Uterus (tissue), 4 donors: Measurements from ENCODE around the gene GJA3. TPM values are rescaled to one million over a fixed set of nuclear protein-coding genes. Genes with fewer than 3 reads are reported as not detected.

ENCODE experiments used
- DNase-seq, 2 donors: peaks; one replicate each; pipeline ENCODE4 v3.0.0-alpha.2; 2019 to 2020
- H3K27ac ChIP-seq, 2 donors: fragments of 200-600 bp; sonication (generic); 1 replicate in 1 of 2; 2 replicates in 1 of 2; pipeline ENCODE4 v1.5.1; 2016 to 2018
- H3K27me3 ChIP-seq, 2 donors: fragments of 200-600 bp; sonication (generic); one replicate each; pipeline ENCODE4 v1.5.1; 2018 to 2019; ENCODE audit warnings: control low read depth in 1 of 2
- H3K36me3 ChIP-seq, 2 donors: fragments of 200-600 bp; sonication (generic); one replicate each; pipeline ENCODE4 v1.5.1; 2019; ENCODE audit warnings: control low read depth in 1 of 2
- H3K4me1 ChIP-seq, 2 donors: fragments of 200-600 bp; sonication (generic); one replicate each; pipeline ENCODE4 v1.5.1; 2018 to 2019; ENCODE audit warnings: control low read depth in 1 of 2
- H3K4me3 ChIP-seq, 2 donors: fragments of 200-600 bp; sonication (generic); 1 replicate in 1 of 2; 2 replicates in 1 of 2; pipeline ENCODE4 v1.5.1; 2018 to 2019; ENCODE audit warnings: mild to moderate bottlenecking in 1 of 2
- H3K9me3 ChIP-seq, 2 donors: fragments of 200-600 bp; sonication (generic); one replicate each; pipeline ENCODE4 v1.5.1; 2019; ENCODE audit warnings: control low read depth in 1 of 2
- POLR2A ChIP-seq, 2 donors: fragments of 450-650 bp; IDR thresholded peaks; one replicate each; pipeline ENCODE4 v1.6.1; 2016; ENCODE audit warnings: antibody characterized with exemption in 2 of 2, mild to moderate bottlenecking in 1 of 2, moderate library complexity in 1 of 2
- intact Hi-C: fragments of 100-400 bp; cut with DNase I; formaldehyde crosslinking; loops from one replicate; pipeline ENCODE4 v1.15.1; 2023; ENCODE audit warnings: low total_unique reads
- total RNA-seq, 4 donors: library from RNA; depleted of rRNA in 3 of 4; stranded (reverse); fragments of >200 nt in 3 of 4; gene quantifications; one replicate each; pipeline versions ENCODE4 v1.1.0 to v1.2.4, GENCODE V29; 2014 to 2023
- TF ChIP-seq, protein P1 (sequence below), 4 experiments: fragments of 200-600 bp in 2 of 4; fragments of 450-650 bp in 2 of 4; sonication (generic) in 2 of 4; IDR thresholded peaks; one replicate each; pipeline ENCODE4 v1.5.1; 2016 to 2019; ENCODE audit warnings: antibody characterized with exemption in 4 of 4, mild to moderate bottlenecking in 2 of 4, moderate library complexity in 1 of 4
- donor health status: DM: yes; HTN: yes; CAD: no.

Gene GJA3
- total RNA-seq, 4 donors from 2014 or later = 0.07 to 0.37 TPM; not detected in 2

DNA sequence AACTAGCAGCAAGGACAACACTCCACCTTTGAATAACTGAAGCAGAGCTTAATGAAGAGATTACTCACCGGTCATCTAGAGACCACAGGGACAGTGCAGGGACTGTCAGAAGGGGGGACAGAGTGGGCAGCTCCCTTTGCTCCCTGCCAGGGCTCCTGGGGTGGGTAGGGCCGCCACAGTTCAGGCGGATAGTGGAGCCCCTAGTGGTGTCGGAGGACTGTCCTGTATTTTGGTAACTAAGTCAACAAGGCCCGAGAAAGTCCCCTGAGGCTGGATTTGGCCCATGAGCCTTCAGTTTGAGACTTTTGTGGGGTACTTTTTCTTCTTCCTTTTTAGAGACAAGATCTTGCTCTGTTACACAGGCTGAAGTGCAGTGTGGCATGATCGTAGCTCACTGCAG lies 44.6 kb downstream of the GJA3 start:
- no peaks in the 10 kb centered on the region for H3K9me3 ChIP-seq
- H3K27me3 ChIP-seq = no peaks in the 10 kb centered on the region
- DNase-seq = no peak
- H3K36me3 ChIP-seq = no peaks in the 10 kb centered on the region
- H3K27ac ChIP-seq = no peak overlapping the region
- no peaks in the 10 kb centered on the region for H3K4me1 ChIP-seq
- H3K4me3 ChIP-seq = no peak overlapping the region
- intact Hi-C loops = no loop called here
- TF ChIP-seq, protein P1, sequence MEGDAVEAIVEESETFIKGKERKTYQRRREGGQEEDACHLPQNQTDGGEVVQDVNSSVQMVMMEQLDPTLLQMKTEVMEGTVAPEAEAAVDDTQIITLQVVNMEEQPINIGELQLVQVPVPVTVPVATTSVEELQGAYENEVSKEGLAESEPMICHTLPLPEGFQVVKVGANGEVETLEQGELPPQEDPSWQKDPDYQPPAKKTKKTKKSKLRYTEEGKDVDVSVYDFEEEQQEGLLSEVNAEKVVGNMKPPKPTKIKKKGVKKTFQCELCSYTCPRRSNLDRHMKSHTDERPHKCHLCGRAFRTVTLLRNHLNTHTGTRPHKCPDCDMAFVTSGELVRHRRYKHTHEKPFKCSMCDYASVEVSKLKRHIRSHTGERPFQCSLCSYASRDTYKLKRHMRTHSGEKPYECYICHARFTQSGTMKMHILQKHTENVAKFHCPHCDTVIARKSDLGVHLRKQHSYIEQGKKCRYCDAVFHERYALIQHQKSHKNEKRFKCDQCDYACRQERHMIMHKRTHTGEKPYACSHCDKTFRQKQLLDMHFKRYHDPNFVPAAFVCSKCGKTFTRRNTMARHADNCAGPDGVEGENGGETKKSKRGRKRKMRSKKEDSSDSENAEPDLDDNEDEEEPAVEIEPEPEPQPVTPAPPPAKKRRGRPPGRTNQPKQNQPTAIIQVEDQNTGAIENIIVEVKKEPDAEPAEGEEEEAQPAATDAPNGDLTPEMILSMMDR (IDR thresholded peaks at IDR 0.05) = no peak
- no peak for TF ChIP-seq POLR2A (IDR thresholded peaks at IDR 0.05)

DNA sequence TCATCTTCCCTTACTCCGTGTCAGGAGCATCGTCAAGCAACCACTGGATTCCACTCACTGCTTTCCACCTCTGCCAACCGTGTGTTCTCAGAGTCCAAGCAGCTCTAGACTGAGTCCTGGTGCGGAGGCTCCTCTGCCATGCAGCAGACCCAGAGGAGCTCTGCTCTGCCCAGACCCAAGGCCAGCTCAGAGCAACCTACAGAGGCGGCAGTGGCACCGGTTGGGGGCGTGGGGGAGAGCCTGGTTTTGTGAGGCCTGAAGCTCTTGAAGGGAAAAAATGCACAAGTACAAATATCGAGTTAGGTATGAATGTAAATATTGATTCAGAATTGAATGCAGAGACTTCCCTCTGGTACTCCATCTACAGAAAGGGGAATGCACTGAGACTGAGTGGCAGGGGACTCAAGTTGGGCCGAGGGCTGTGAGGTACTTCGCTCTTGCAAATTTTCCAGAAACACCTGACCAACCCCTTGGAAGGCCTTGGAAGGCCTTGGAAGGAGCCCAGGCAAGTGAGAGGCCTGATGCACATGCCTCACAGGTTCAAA lies 46.7 kb downstream of the GJA3 start:
- H3K27me3 ChIP-seq = no peaks in the 10 kb centered on the region
- no peak for DNase-seq
- no peaks in the 10 kb centered on the region for H3K9me3 ChIP-seq
- H3K36me3 ChIP-seq = no peaks in the 10 kb centered on the region
- no peak for TF ChIP-seq POLR2A (IDR thresholded peaks at IDR 0.05)
- TF ChIP-seq, protein P1 (IDR thresholded peaks at IDR 0.05) = no peak
- no peak overlapping the region for H3K27ac ChIP-seq
- H3K4me1 ChIP-seq = no peaks in the 10 kb centered on the region
- no peak overlapping the region for H3K4me3 ChIP-seq
- intact Hi-C loops = no loop called here

DNA sequence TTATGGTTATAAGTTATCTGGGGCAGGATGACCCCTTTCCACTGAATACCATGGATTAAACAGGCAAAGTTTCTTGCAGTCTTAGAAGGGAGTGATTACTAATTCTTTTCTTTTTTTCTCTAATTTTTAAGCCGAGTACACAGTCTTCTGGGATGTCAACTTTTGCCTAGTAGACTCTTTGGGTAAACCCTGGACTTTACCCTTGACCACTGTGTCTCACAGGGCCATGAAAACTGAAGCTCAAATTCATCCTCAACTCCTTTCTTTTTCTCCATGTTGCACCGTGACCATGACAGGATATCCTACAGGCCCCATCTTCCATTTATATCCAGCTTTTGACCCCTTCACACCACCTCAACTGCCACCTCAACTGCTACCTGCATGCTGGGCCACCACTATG lies 51.8 kb downstream of the GJA3 start:
- no peak for DNase-seq
- H3K27ac ChIP-seq = no peak overlapping the region
- H3K4me3 ChIP-seq = no peak overlapping the region
- H3K36me3 ChIP-seq = no peaks in the 10 kb centered on the region
- H3K4me1 ChIP-seq = no peaks in the 10 kb centered on the region
- TF ChIP-seq POLR2A (IDR thresholded peaks at IDR 0.05) = no peak
- TF ChIP-seq, protein P1 (IDR thresholded peaks at IDR 0.05) = no peak
- intact Hi-C loops = no loop called here
- no peaks in the 10 kb centered on the region for H3K27me3 ChIP-seq
- no peaks in the 10 kb centered on the region for H3K9me3 ChIP-seq

DNA sequence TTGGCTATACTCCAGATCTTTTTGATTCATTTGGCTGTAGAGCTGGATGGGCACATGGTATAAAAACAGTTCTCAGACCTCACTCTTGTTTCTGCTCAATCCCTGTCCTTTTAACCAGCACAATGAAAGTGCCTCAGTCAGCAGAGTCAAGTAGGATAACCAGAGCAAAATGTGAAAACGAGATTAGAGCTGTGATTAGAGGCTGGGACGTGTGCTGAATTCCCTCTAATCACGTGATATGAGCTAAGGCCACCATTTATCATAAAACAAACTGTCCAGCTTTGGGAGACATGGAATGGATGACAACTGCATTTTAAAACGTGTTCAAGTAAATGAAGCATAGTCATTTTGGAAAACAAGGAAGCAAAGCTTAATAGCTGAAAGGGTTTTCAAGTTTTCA lies 54.1 kb downstream of the GJA3 start:
- no peak overlapping the region for H3K27ac ChIP-seq
- intact Hi-C loops = no loop called here
- H3K36me3 ChIP-seq = no peaks in the 10 kb centered on the region
- no peak overlapping the region for H3K4me3 ChIP-seq
- no peaks in the 10 kb centered on the region for H3K9me3 ChIP-seq
- no peak for TF ChIP-seq POLR2A (IDR thresholded peaks at IDR 0.05)
- TF ChIP-seq, protein P1 (IDR thresholded peaks at IDR 0.05) = no peak
- H3K27me3 ChIP-seq = peaks cover 0 to 5% of the 10 kb centered on the region in 2 donors
- no peak for DNase-seq
- H3K4me1 ChIP-seq = no peaks in the 10 kb centered on the region

DNA sequence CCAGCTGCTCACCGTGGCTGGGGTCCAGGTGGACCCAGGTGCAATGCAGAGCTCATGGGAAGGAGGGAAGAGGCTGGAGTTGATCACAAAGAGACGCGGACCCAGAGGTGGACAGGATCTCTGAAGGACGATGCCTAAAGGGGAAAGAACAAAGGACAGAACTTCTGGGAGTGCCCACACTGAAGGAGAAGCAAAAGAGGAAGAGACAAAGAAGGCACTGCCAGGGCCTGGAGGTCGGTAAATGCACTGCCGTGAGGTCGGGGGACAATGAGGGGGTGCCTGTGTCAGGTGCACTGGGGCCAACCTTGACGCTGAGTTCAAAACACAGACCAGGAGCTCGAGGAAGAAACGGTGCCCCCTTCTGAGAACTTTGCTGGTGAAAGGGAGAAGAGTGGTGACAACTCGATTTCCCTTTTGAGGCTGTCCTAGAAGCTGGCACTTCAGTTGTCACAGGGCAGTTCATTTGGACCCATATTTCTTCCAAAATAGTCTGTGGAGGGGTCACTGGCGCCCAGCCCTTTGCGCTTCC lies 55.6 kb downstream of the GJA3 start:
- intact Hi-C loops = no loop called here
- Histone ChIP-seq H3K4me1 (no peaks in the 10 kb centered on the region), H3K36me3 (no peaks in the 10 kb centered on the region), H3K9me3 (no peaks in the 10 kb centered on the region), H3K27me3 (peaks cover 0 to 5% of the 10 kb centered on the region in 2 donors), H3K27ac (no peak overlapping the region), H3K4me3 (no peak overlapping the region)
- no peak for TF ChIP-seq POLR2A (IDR thresholded peaks at IDR 0.05)
- TF ChIP-seq, protein P1 (IDR thresholded peaks at IDR 0.05) = no peak
- no peak for DNase-seq
